Stimulated activated CD4-positive, alpha-beta T cell treated with anti-CD3 and anti-CD28 coated beads, Interleukin-1b, Interleukin-23, amount 100 ng/mL, for 24 hours (primary cell): ENCODE results near the gene MAGEE1.

Experiments
- DNase-seq, 4 experiments: peaks; one replicate each; pipeline ENCODE4 v3.0.0-alpha.2; 2020; ENCODE audit warnings: low read depth in 4 of 4, low spot score in 1 of 4

Gene MAGEE1, protein sequence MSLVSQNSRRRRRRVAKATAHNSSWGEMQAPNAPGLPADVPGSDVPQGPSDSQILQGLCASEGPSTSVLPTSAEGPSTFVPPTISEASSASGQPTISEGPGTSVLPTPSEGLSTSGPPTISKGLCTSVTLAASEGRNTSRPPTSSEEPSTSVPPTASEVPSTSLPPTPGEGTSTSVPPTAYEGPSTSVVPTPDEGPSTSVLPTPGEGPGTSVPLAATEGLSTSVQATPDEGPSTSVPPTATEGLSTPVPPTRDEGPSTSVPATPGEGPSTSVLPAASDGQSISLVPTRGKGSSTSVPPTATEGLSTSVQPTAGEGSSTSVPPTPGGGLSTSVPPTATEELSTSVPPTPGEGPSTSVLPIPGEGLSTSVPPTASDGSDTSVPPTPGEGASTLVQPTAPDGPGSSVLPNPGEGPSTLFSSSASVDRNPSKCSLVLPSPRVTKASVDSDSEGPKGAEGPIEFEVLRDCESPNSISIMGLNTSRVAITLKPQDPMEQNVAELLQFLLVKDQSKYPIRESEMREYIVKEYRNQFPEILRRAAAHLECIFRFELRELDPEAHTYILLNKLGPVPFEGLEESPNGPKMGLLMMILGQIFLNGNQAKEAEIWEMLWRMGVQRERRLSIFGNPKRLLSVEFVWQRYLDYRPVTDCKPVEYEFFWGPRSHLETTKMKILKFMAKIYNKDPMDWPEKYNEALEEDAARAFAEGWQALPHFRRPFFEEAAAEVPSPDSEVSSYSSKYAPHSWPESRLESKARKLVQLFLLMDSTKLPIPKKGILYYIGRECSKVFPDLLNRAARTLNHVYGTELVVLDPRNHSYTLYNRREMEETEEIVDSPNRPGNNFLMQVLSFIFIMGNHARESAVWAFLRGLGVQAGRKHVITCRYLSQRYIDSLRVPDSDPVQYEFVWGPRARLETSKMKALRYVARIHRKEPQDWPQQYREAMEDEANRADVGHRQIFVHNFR

GRCh38 chrX:76427560-76428242 is at the start of gene MAGEE1:
Gene MAGEE1 (plus strand): TSS chrX:76427710. CDS start chrX:76427931, 221 bp downstream.
- DNase-seq, result peak; percentile 42 to 73 (median 58)

- DNase-seq, result no peak
Measured at GRCh38 chrX:76398970-76399369, 28.5 kb upstream of the MAGEE1 start.

GRCh38 chrX:76407795-76408194 is 19.7 kb upstream of the MAGEE1 start:
- DNase-seq, result no peak

- no peak for DNase-seq
Measured at GRCh38 chrX:76420237-76420636, 7.3 kb upstream of the MAGEE1 start.

DNA sequence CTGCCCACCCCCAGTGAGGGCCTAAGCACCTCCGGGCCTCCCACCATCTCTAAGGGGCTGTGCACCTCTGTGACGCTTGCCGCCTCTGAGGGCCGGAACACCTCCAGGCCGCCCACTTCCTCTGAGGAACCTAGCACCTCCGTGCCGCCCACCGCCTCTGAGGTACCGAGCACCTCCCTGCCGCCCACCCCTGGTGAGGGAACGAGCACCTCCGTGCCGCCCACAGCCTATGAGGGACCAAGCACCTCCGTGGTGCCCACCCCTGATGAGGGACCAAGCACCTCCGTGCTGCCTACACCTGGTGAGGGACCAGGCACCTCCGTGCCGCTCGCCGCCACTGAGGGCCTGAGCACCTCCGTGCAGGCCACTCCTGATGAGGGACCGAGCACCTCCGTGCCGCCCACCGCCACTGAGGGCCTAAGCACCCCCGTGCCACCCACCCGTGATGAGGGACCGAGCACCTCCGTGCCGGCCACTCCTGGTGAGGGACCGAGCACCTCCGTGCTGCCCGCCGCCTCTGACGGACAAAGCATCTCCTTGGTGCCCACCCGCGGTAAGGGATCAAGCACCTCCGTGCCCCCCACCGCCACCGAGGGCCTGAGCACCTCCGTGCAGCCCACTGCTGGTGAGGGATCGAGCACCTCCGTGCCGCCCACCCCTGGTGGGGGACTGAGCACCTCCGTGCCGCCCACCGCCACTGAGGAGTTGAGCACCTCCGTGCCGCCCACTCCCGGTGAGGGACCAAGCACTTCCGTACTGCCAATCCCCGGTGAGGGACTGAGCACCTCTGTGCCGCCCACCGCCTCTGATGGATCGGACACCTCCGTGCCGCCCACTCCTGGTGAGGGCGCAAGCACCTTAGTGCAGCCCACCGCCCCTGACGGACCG is 977 bp downstream of the MAGEE1 start:
- DNase-seq, result no peak

GRCh38 chrX:76433219-76433618 is 5.7 kb downstream of the MAGEE1 start:
- DNase-seq, result no peak

GRCh38 chrX:76434103-76434741 is 6.7 kb downstream of the MAGEE1 start:
- DNase-seq, result no peak

DNA sequence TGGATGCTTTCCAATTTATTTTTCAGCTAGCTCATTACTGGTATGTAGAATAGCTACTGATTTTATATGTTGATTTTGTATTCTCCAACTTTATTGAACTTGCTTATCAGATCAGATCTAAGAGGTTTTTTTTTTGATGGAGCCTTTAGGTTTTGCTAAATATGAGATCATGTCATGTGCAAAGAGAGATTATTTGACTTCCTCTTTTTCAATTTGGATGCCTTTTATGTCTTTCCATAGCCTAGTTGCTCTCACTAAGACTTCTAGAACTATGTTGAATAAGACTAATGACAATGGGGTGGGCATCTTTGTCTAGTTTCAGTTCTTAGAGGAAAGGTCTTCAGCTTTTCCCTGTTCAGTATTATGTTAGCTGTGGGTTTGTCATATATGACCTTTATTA is 11.7 kb downstream of the MAGEE1 start:
- DNase-seq, result no peak

GRCh38 chrX:76453737-76454406 is 26.4 kb downstream of the MAGEE1 start:
- no peak for DNase-seq

- no peak for DNase-seq
Measured at GRCh38 chrX:76454456-76454927, 27.0 kb downstream of the MAGEE1 start.

GRCh38 chrX:76477353-76477752 is 49.8 kb downstream of the MAGEE1 start:
- DNase-seq, result no peak
